Gastrocnemius medialis (tissue), 4 donors: ENCODE measurements around the gene PLXNB1. TPM values are rescaled to one million over a fixed set of nuclear protein-coding genes. Genes with fewer than 3 reads are reported as not detected.

Source experiments
- ATAC-seq, 2 donors: fragments of 150-250 bp; one replicate each; pipeline ENCODE4 v1.9.1; 2016
- DNase-seq, 2 donors: peaks; one replicate each; pipeline ENCODE4 v3.0.0-alpha.2; 2019
- H3K27ac ChIP-seq, 4 donors: fragments of 200-600 bp; sonication (generic); 1 replicate in 1 of 4; 2 replicates in 3 of 4; pipeline ENCODE4 v1.5.1; 2016 to 2018; ENCODE audit warnings: mild to moderate bottlenecking in 2 of 4, moderate library complexity in 1 of 4
- H3K27me3 ChIP-seq, 3 donors: fragments of 200-600 bp; sonication (generic) in 2 of 3; 1 replicate in 1 of 3; 2 replicates in 2 of 3; pipeline versions ENCODE4 v1.5.1 to v1.6.0; 2016 to 2019; ENCODE audit warnings: mild to moderate bottlenecking in 1 of 3, moderate library complexity in 1 of 3
- H3K36me3 ChIP-seq, 2 donors: fragments of 200-600 bp; sonication (generic) in 1 of 2; one replicate each; pipeline ENCODE4 v1.5.1; 2017 to 2018
- H3K4me1 ChIP-seq, 2 donors: fragments of 200-600 bp; sonication (generic) in 1 of 2; one replicate each; pipeline ENCODE4 v1.5.1; 2016 to 2017; ENCODE audit warnings: mild to moderate bottlenecking in 2 of 2
- H3K4me3 ChIP-seq, 4 donors: fragments of 200-600 bp; sonication (generic) in 3 of 4; 1 replicate in 1 of 4; 2 replicates in 3 of 4; pipeline ENCODE4 v1.5.1; 2016 to 2019; ENCODE audit warnings: mild to moderate bottlenecking in 2 of 4
- H3K9me3 ChIP-seq, 3 donors: fragments of 200-600 bp; sonication (generic) in 2 of 3; 1 replicate in 1 of 3; 2 replicates in 2 of 3; pipeline ENCODE4 v1.5.1; 2016 to 2019
- POLR2A ChIP-seq, 2 donors: fragments of 450-650 bp; IDR thresholded peaks; one replicate each; pipeline ENCODE4 v1.6.1; 2017; ENCODE audit warnings: antibody characterized with exemption in 2 of 2, mild to moderate bottlenecking in 2 of 2, moderate library complexity in 2 of 2
- in situ Hi-C, 4 donors: fragments of 200-750 bp; cut with MboI; loops; one replicate each; pipeline versions ENCODE4 v1.15.0 to v1.8.0; 2017; ENCODE audit warnings: low sequenced_read_pairs in 4 of 4
- intact Hi-C: fragments of 100-400 bp; cut with DNase I; formaldehyde crosslinking; loops from one replicate; pipeline ENCODE4 v1.15.1; 2023; ENCODE audit warnings: low total_unique reads
- total RNA-seq, 4 donors: library from RNA; depleted of rRNA; stranded (reverse); fragments of >200 nt; gene quantifications; one replicate each; pipeline versions ENCODE4 v1.1.0 to v1.2.3, GENCODE V29; 2016
- TF ChIP-seq, protein P1 (sequence below), 5 experiments: fragments of 450-650 bp in 3 of 5; fragments of 200-600 bp in 2 of 5; sonication (generic) in 2 of 5; IDR thresholded peaks in 4 of 5; conservative IDR thresholded peaks in 1 of 5; 1 replicate in 4 of 5; 2 replicates in 1 of 5; pipeline ENCODE4 v1.5.1; 2016 to 2019; ENCODE audit warnings: antibody characterized with exemption in 5 of 5, mild to moderate bottlenecking in 3 of 5, moderate library complexity in 3 of 5

Gene PLXNB1
- total RNA-seq, 4 donors from 2014 or later = 2.8 to 7.2 (median 3.5) TPM

DNA sequence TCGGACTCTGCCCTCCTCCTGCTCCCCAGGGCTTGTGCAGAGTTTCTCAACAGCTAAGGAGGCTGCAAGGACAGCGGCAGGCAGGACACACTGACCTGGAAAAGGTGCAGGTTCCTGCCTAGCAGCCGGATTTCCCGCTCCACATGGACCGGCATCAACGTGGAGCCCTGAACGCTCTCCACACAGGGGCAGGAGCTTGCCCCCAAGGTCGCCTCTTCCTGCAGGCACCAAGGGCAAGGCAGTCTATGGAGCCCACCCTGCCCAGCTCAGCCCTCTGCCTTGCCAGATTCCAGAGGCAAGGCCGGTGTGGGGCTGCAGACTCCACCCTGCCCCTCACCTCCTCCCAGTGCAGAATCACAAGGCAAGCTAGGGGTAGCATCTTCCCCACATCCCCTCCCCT, 10.7 kb downstream of the PLXNB1 start:
- TF ChIP-seq, protein P1, sequence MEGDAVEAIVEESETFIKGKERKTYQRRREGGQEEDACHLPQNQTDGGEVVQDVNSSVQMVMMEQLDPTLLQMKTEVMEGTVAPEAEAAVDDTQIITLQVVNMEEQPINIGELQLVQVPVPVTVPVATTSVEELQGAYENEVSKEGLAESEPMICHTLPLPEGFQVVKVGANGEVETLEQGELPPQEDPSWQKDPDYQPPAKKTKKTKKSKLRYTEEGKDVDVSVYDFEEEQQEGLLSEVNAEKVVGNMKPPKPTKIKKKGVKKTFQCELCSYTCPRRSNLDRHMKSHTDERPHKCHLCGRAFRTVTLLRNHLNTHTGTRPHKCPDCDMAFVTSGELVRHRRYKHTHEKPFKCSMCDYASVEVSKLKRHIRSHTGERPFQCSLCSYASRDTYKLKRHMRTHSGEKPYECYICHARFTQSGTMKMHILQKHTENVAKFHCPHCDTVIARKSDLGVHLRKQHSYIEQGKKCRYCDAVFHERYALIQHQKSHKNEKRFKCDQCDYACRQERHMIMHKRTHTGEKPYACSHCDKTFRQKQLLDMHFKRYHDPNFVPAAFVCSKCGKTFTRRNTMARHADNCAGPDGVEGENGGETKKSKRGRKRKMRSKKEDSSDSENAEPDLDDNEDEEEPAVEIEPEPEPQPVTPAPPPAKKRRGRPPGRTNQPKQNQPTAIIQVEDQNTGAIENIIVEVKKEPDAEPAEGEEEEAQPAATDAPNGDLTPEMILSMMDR (IDR thresholded peaks at IDR 0.05 in 4 of 5, conservative IDR thresholded peaks at IDR 0.05 in 1 of 5) = no peak
- no peak for TF ChIP-seq POLR2A (IDR thresholded peaks at IDR 0.05)
- Histone ChIP-seq H3K4me3 (no peak overlapping the region), H3K27me3 (no peaks in the 10 kb centered on the region), H3K36me3 (no peaks in the 10 kb centered on the region), H3K4me1 (no peaks in the 10 kb centered on the region), H3K9me3 (no peaks in the 10 kb centered on the region), H3K27ac (no peak overlapping the region)
- no peak for DNase-seq
- in situ Hi-C loops = no loop called here
- no peak for ATAC-seq
- intact Hi-C loops = no loop called here

DNA sequence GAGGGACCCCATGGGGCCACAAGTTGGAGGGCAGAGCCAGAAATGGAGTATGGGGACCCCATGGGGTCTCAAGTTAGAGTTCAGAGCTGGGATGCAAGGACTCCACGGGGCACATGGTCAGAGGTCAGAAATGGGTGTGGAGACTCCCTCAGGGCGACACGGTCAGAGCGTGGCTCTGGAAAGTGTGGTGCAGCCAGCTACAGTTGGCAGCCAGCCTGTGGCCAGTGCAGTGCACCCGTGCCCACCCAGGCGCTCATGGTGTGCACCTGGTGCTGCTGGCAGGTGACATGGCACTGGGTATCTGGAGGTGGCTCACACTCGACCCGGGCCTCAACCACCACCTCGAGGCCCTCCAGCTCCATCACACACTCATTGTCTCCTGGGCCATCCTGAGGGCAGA, 11.2 kb downstream of the PLXNB1 start:
- in situ Hi-C loops = no loop called here
- intact Hi-C loops = no loop called here
- Histone ChIP-seq H3K36me3 (no peaks in the 10 kb centered on the region), H3K4me1 (no peaks in the 10 kb centered on the region), H3K27ac (no peak overlapping the region), H3K9me3 (no peaks in the 10 kb centered on the region), H3K4me3 (no peak overlapping the region), H3K27me3 (no peaks in the 10 kb centered on the region)
- no peak for DNase-seq
- TF ChIP-seq, protein P1 (IDR thresholded peaks at IDR 0.05 in 4 of 5, conservative IDR thresholded peaks at IDR 0.05 in 1 of 5) = no peak
- TF ChIP-seq POLR2A (IDR thresholded peaks at IDR 0.05) = no peak
- no peak for ATAC-seq

DNA sequence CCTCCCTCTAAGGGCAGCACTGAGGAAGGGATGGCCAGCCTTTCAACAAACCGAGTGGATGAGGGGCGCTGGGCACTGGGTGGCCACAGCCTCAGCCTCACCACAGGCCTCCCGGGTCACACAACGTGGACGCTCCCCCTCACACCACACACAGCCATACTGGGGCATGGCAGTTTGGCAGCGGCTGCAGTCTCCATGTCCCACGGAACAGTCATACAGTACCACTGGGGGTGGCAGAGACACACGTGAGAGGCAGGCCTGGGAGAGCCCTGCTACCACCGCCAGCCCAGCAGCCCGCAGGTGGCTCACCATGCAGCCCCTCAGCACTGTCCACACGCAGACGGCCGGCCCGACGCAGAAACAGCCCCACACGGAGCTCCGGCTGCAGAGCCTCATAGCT, 11.7 kb downstream of the PLXNB1 start:
- Histone ChIP-seq H3K4me1 (no peaks in the 10 kb centered on the region), H3K4me3 (no peak overlapping the region), H3K9me3 (no peaks in the 10 kb centered on the region), H3K27me3 (no peaks in the 10 kb centered on the region), H3K27ac (no peak overlapping the region), H3K36me3 (no peaks in the 10 kb centered on the region)
- in situ Hi-C loops (no loop called here), intact Hi-C loops (no loop called here)
- ATAC-seq (no peak), DNase-seq (no peak)
- no peak for TF ChIP-seq POLR2A (IDR thresholded peaks at IDR 0.05)
- TF ChIP-seq, protein P1 (IDR thresholded peaks at IDR 0.05 in 4 of 5, conservative IDR thresholded peaks at IDR 0.05 in 1 of 5) = no peak

DNA sequence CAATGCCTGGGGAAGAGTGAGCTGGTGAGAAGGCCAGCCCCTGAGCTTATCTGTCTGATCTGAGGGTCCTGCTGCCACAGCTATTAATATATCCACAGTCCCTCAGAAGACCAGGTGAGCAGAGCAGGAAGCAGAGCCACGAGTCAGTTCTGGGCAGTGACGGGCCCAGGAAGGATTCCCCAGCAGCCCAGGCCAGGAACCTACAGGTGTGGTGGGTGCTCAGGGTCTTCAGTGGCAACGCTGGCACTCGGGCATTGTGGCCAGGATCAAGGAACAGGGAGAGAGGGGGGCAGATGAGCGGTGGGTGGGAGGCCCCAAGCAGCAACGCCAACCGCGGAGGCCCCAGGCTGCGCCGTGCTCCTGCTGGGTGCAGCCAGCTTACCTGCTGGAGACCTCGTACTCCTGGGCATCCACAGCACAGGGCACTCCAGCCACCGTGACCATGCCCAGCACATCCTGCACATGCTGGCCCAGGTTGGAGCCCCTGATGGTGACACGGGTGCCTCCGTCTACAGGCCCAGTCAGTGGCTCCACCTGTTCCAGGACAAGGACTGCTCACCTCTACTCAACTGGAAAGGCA, 12.3 kb downstream of the PLXNB1 start:
- ATAC-seq (no peak), DNase-seq (no peak)
- Histone ChIP-seq H3K4me1 (no peaks in the 10 kb centered on the region), H3K9me3 (no peaks in the 10 kb centered on the region), H3K27me3 (no peaks in the 10 kb centered on the region), H3K27ac (no peak overlapping the region), H3K4me3 (no peak overlapping the region), H3K36me3 (no peaks in the 10 kb centered on the region)
- TF ChIP-seq, protein P1 (IDR thresholded peaks at IDR 0.05 in 4 of 5, conservative IDR thresholded peaks at IDR 0.05 in 1 of 5) = no peak
- TF ChIP-seq POLR2A (IDR thresholded peaks at IDR 0.05) = no peak
- in situ Hi-C loops = no loop called here
- intact Hi-C loops = no loop called here

DNA sequence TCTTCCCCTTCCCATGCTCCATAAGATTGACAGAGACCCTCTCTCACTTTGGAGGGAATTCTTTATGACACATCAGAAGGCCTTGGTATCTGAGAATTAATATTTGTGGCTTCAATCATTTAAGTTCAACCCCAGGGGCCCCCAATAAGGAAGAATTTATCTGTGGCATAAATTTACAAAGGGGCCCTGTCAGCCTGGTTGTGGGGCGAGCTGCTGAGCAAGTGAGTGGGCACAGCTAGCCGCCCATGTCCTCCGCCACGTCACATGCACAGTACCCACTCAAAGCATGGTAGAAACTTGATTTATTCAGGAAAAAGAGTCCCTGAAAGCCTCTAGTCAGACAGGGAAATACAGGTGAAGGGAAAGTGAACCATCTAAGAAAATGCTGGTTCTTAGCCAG, 13.3 kb downstream of the PLXNB1 start:
- in situ Hi-C loops = no loop called here
- no peak for ATAC-seq
- no peaks in the 10 kb centered on the region for H3K36me3 ChIP-seq
- H3K4me1 ChIP-seq = no peaks in the 10 kb centered on the region
- no peak overlapping the region for H3K27ac ChIP-seq
- no peaks in the 10 kb centered on the region for H3K9me3 ChIP-seq
- no peak overlapping the region for H3K4me3 ChIP-seq
- no peak for TF ChIP-seq POLR2A (IDR thresholded peaks at IDR 0.05)
- TF ChIP-seq, protein P1 (IDR thresholded peaks at IDR 0.05 in 4 of 5, conservative IDR thresholded peaks at IDR 0.05 in 1 of 5) = no peak
- DNase-seq = no peak
- no peaks in the 10 kb centered on the region for H3K27me3 ChIP-seq
- intact Hi-C loops = no loop called here
